Neural progenitor cell (in vitro differentiated cells): Measurements from ENCODE around the gene SIVA1.

ENCODE experiments used
- EZH2 ChIP-seq: fragments of 200-600 bp; sonication (generic); IDR thresholded peaks from 2 replicates; pipeline ENCODE4 v1.6.1; 2017; ENCODE audit warnings: antibody characterized with exemption, mild to moderate bottlenecking, moderate library complexity
- TF ChIP-seq, protein P1 (sequence below): fragments of 200-600 bp; sonication (generic); IDR thresholded peaks from 2 replicates; pipeline ENCODE4 v1.5.1; 2017; ENCODE audit warnings: antibody characterized with exemption, mild to moderate bottlenecking

DNA sequence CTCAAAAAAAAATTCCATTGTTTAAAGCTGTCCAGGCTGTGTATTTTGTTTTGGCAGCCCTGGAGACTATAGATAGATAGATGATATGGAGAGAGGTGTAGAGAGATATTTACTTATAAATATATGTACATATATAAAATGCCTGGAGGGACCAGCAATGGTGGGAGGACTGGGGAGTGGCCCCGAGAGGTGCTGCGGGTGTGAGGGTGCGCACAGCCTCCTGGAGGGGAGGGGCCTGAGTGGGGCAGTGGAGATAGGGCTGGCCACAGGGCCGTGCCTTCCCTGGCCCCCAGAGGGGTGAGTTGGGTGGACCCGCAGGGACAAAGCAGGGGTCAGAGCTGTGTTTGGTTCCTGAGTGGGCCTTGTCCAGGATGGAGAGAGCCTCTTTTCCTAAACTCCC, 22.5 kb upstream of the SIVA1 start:
- TF ChIP-seq, protein P1, sequence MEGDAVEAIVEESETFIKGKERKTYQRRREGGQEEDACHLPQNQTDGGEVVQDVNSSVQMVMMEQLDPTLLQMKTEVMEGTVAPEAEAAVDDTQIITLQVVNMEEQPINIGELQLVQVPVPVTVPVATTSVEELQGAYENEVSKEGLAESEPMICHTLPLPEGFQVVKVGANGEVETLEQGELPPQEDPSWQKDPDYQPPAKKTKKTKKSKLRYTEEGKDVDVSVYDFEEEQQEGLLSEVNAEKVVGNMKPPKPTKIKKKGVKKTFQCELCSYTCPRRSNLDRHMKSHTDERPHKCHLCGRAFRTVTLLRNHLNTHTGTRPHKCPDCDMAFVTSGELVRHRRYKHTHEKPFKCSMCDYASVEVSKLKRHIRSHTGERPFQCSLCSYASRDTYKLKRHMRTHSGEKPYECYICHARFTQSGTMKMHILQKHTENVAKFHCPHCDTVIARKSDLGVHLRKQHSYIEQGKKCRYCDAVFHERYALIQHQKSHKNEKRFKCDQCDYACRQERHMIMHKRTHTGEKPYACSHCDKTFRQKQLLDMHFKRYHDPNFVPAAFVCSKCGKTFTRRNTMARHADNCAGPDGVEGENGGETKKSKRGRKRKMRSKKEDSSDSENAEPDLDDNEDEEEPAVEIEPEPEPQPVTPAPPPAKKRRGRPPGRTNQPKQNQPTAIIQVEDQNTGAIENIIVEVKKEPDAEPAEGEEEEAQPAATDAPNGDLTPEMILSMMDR: no peak
- no peak for TF ChIP-seq EZH2
